GM13977 (cell line): ENCODE results near the gene VSIG8.
A peak's percentile ranks its signal among the peaks of the same experiment; 100 is the strongest.
"Not testable (repeated sequence)": the region's sequence is repeated elsewhere in the genome, so short reads cannot be mapped to it uniquely, and the experiment has no call there.

ENCODE experiments used
- DNase-seq: peaks from one replicate; pipeline ENCODE4 v3.0.0; 2012; ENCODE audit warnings: low spot score
- in situ Hi-C: fragments of 300-500 bp; cut with MboI; formaldehyde crosslinking; loops from one replicate; pipeline ENCODE4 v1.12.0; 2022; ENCODE audit warnings: low sequenced_read_pairs, low pct_unique_long_range_greater_than_20kb, mixed read lengths, inconsistent platforms; ENCODE audit not compliant: unreplicated experiment
- TF ChIP-seq, protein P1 (sequence below): IDR thresholded peaks from 2 replicates; pipeline ENCODE4 v1.5.1; 2012; ENCODE audit warnings: mild to moderate bottlenecking, control low read depth; ENCODE audit not compliant: insufficient read depth; ENCODE audit errors: extremely low read depth, missing control alignments

Gene VSIG8

DNA sequence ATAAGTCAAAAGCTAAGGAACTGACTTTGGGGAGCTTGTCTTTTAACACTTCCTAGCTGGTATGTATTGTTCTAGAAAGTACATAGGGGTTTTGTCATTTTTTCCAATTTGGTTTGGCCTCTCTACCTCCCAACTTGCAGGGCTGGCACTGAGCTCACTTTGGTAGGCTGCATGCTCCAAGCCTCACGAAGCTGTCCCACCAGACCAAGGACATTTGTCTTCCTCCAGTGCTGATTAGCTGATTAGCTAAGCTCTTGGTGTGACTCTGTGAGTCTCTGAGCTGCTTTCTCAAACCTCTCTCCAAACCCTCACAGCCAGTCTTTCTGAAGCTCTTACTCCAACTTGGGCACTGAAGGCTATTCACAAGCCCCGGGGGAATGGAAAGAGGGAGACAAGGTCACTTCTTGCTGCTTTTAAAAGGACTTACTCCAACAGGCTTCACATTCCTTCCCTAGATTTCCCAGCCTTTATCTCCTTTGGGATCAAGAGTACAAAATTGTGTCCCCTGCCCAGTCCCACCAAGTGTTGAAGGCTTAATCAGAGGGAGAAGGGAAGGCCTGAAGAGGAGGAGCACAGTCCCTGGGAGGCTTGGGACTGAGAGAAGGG is 38.4 kb upstream of the VSIG8 start:
- in situ Hi-C loops = no loop called here
- TF ChIP-seq, protein P1, sequence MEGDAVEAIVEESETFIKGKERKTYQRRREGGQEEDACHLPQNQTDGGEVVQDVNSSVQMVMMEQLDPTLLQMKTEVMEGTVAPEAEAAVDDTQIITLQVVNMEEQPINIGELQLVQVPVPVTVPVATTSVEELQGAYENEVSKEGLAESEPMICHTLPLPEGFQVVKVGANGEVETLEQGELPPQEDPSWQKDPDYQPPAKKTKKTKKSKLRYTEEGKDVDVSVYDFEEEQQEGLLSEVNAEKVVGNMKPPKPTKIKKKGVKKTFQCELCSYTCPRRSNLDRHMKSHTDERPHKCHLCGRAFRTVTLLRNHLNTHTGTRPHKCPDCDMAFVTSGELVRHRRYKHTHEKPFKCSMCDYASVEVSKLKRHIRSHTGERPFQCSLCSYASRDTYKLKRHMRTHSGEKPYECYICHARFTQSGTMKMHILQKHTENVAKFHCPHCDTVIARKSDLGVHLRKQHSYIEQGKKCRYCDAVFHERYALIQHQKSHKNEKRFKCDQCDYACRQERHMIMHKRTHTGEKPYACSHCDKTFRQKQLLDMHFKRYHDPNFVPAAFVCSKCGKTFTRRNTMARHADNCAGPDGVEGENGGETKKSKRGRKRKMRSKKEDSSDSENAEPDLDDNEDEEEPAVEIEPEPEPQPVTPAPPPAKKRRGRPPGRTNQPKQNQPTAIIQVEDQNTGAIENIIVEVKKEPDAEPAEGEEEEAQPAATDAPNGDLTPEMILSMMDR = no peak
- DNase-seq = no peak

DNA sequence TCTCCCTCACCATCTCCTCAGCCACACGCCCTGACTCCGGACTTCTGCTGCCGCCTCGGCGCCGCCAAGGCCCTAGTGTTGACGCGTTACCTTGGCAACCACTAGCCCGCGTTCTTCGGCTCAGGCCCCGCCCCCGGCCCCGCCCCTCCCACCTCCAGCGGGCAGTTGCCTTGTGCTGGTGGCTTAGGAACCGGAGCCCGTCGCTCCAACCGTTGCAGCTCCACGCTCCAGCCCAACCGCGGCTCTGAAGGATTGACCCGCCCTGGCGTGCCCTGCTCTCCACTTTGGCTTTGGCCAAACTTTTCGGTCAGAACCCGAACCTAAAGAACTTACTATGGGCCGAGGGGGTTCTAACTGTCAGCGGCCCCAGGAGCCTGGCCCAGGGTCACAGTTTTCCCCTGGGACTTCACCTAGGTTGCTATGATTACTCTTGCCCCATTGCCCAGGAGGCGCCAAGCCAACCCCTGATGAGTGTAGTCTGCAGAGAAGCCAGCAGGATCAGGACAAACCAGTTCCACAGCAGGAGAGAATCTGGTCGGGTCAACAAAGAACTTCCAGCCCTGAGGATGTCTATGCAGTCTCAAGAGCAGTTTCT is 37.7 kb upstream of the VSIG8 start, which contains the start of gene CFAP45:
CFAP45 (minus strand) TSS at position 80 of the 595 bp plus-strand sequence; CDS start at position 13, 67 bp downstream.
- TF ChIP-seq, protein P1 = no peak
- in situ Hi-C loops = no loop called here
- peak; percentile 48 for DNase-seq

DNA sequence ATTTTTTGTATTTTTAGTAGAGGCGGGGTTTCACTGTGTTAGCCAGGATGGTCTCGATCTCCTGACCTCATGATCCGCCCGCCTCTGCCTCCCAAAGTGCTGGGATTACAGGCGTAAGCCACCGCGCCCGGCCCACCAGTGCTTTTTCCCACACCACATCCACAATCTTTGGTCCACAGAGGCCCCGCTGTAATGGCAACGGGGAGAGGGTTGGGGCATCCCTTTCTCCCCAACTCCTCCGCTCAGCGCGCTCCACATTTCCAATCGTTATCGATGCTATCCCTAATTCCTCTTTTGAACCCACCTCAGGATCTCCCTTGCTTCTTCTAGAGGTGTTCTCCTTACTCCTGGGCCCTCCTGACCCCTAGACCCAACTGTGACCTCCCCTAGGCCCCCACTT is 37.2 kb upstream of the VSIG8 start:
- DNase-seq, in situ Hi-C loops: not testable (repeated sequence)

DNA sequence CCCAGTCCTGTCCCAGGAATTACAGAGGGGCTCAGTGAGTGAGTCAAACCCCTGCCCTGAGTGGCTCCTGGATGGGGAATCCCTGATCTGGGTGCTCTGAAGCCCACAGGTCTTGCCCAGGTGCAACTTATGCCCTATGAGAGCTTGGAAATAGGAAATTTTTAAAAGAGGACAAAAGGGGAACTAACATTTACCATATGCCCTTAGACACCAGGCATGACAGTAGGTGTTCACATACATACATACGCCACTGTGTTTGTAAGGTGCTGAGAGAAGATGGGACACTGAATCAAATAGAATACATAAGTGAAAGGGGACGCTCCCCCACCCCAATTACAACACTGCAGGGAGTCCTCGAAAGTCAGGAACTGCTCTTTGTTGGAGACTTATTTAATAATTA is 36.1 kb upstream of the VSIG8 start:
- DNase-seq = no peak
- TF ChIP-seq, protein P1 = no peak
- in situ Hi-C loops = no loop called here

DNA sequence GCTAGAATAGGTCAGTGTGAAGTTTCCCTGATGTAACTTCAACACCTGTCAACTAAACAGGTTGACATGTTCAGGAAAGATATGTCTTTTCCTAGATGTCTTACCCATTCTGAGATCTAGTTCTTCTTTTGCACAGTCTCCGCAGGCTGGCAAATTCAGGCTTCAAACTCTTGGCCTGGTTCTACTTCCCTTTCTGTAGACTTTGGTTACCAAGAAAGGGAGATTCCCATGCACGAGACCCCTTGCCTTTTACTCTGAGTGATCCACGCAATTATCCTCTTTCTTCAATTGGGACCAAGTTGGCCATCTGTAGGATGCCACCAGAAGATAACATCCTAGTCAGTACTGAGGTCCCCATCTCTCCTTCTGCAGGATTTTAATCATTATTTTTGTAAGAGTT is 35.5 kb upstream of the VSIG8 start:
- in situ Hi-C loops = no loop called here
- TF ChIP-seq, protein P1 = no peak
- no peak for DNase-seq

DNA sequence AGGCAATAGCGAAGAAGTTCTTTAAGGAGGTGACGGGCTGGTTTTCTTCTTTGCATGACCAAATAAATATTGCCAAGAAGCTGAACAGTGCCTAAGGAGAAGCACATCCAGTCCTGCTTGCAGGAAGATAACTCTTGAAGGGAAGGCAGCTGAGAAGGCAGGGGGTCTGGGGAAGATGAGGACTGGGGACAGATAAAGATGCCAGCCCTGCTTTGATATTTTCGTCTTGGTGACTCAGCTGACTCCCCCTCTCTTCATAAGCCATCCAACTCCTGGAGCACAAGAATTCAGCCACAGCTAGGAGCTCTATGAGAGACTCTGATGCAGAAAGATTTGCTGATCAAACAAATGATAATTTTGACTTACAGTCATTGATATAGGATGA is 34.1 kb upstream of the VSIG8 start:
- no peak for DNase-seq
- TF ChIP-seq, protein P1 = no peak
- in situ Hi-C loops = no loop called here

DNA sequence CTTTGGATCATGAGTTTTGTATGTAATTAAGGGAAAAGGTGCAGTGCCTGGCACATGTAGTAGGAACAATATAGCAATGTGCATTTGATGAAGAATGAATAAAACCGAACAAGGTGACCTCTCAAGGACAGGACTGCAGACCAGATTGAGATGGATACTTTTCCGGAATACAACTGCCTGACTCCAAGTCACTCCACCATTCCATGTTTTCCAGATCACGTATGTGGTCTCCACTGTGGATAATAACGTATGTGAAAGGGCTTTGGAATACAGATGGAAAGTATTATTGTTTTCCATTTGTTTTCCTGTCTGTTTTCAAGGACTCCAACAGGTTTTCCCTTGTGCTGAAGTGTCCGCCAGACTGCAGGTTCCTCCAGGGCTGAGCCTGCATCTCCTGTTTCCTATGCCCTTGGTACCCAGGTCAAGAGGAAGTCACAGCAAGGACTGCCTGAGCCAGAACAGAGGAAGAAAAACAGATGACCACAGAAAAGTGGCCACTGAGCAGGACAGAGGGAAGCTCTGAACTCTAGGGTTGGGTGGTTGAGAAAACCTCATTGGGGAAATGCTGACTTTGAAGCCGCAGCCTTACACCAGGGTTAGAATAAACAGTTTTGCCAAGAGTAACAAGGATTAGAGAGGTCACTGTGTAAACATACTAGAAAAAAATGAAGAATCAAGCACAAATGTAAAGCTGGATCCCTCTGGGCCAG is 33.5 kb upstream of the VSIG8 start:
- TF ChIP-seq, protein P1 = no peak
- DNase-seq = no peak
- in situ Hi-C loops = no loop called here
